GM12878 (cell line): ENCODE results near the gene LIPM.

ENCODE experiments used
- CTCF ChIP-seq, 3 experiments: IDR thresholded peaks in 2 of 3; conservative IDR thresholded peaks in 1 of 3; 2 replicates each; pipeline ENCODE4 v1.5.1; 2011; ENCODE audit warnings: low read depth in 3 of 3, low read length in 3 of 3, mild to moderate bottlenecking in 3 of 3, control low read depth in 2 of 3, moderate library complexity in 2 of 3, inconsistent platforms in 1 of 3, mixed read lengths in 1 of 3; ENCODE audit not compliant: control insufficient read depth in 2 of 3, insufficient read depth in 1 of 3; ENCODE audit errors: extremely low read depth in 1 of 3
- EP300 ChIP-seq, 2 experiments: fragments of 150-350 bp in 1 of 2; IDR thresholded peaks; 2 replicates each; pipeline ENCODE4 v1.6.1; 2011 to 2012; ENCODE audit warnings: low read depth in 2 of 2, low read length in 2 of 2, borderline replicate concordance in 1 of 2, improper control_type of control experiment in 1 of 2, inconsistent platforms in 1 of 2; ENCODE audit not compliant: control insufficient read depth in 1 of 2
- TF ChIP-seq, protein P1 (sequence below): IDR thresholded peaks from 2 replicates; pipeline ENCODE4 v1.6.1; 2012; ENCODE audit warnings: low read depth, low read length, improper control_type of control experiment

DNA sequence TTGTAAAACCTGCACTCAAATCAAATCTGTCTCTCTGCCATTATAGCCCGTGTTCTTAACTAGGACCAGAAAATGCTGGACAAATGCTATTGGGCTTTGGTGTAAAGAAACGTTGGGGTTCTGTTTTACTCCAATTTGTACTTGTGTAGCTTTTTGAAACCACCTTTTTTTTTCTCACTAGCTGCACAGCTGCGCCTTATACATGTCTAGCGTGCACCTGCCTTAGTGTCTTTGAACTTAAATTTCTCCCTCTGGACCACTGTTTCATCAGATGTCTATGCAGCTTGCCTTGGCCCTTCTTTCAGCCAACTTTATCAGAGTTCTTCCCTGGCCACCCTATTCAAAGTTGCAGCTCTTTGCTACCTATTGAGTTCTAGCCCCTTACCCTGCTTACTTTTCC is 7.1 kb downstream of the LIPM start:
- TF ChIP-seq, protein P1, sequence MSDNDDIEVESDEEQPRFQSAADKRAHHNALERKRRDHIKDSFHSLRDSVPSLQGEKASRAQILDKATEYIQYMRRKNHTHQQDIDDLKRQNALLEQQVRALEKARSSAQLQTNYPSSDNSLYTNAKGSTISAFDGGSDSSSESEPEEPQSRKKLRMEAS, result no peak
- TF ChIP-seq CTCF (IDR thresholded peaks at IDR 0.05 in 2 of 3, conservative IDR thresholded peaks at IDR 0.05 in 1 of 3; ENCODE audit: control insufficient read depth in 2 of 3, extremely low read depth in 1 of 3, insufficient read depth in 1 of 3, low read depth in 3 of 3, low read length in 3 of 3) (no peak), EP300 (IDR thresholded peaks at IDR 0.05; ENCODE audit: borderline replicate concordance in 1 of 2, control insufficient read depth in 1 of 2, low read depth in 2 of 2, low read length in 2 of 2) (no peak)
